Astrocyte of the spinal cord (primary cell): Measurements from ENCODE around the gene NRGN.

Experiments
- DNase-seq: peaks from one replicate; pipeline ENCODE4 v3.0.0; 2011; ENCODE audit warnings: low read depth, low spot score
- H3K4me3 ChIP-seq: 2 replicates; pipeline ENCODE4 v1.5.1; 2011; ENCODE audit warnings: low read depth, mild to moderate bottlenecking, low read length, moderate library complexity
- CTCF ChIP-seq: IDR thresholded peaks from 2 replicates; pipeline ENCODE4 v1.5.1; 2012; ENCODE audit warnings: low read depth, mild to moderate bottlenecking, low read length, inconsistent platforms
- in situ Hi-C: cut with HindIII; loops from 2 replicates; pipeline ENCODE4 v1.10.0; 2017; ENCODE audit warnings: low sequenced_read_pairs

The NRGN gene

DNA sequence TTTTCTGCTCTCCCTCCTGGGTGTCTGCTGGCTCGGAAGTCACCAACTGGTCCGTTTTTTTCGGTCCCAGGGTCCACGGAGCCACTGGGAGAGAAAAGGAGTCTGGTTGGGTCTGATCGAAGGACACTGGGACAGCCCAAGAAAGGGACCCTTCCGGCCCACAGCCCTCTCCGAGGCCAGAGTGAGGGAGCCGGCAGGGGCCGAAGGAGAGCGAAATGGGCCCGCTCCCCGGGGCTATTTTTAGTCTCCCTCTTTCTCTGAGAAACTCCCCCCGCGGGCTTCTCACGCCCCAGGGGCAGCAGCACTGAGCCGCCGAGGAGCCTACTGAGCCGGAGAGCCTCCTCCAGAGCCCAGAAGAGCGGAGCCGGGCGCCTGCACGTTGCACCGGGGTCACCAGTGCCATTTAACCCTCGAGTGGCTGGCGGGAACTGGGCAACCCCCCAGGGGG is 20.5 kb downstream of the NRGN start:
- no peak overlapping the region for H3K4me3 ChIP-seq
- no peak for TF ChIP-seq CTCF
- no peak for DNase-seq
- in situ Hi-C loops: no loop called here

GRCh38 chr11:124760806-124761205 is 21.1 kb downstream of the NRGN start:
- DNase-seq: no peak
- in situ Hi-C loops: no loop called here
- no peak for TF ChIP-seq CTCF
- H3K4me3 ChIP-seq: no peak overlapping the region

DNA sequence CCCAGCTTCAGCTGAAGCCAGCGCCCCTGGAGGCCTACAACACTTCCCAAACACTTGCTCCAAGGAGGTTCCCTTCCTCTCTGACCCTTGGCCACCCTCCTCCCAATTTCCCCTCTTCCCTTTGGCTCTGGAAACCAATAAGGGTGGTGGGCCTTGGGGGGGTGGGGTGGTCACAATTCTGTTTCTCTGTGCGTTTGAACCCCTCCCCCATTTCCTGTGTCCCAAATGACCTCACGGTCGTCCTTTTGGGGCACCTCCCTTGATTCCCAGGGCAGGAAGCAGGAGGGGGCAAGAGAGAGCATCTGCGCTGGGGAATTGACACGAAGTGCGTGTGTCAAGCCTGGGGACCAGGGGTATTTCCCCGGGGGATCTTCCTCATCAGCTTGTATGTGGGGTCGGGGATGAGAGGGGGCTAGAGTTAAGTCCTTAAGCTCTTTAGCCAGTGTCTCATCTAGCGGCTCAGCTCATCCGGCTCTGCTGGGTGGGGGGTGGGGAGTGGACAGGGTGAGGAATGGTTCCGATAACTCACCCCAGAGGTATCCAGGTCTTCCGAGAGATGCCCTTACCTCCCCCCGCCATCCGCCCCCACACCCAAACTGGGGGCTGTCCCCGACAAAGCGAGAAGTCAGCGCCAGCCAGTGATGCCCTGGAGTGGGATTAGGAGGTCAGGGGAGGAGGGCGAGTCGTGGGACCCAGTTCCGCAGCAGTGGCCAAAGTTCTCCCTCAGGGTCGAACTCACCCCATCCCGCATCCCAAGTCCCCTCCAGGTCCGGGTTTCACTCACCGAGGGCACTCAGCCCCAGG is 21.8 kb downstream of the NRGN start:
- DNase-seq: no peak
- TF ChIP-seq CTCF: no peak
- H3K4me3 ChIP-seq: no peak overlapping the region
- in situ Hi-C loops: no loop called here

DNA sequence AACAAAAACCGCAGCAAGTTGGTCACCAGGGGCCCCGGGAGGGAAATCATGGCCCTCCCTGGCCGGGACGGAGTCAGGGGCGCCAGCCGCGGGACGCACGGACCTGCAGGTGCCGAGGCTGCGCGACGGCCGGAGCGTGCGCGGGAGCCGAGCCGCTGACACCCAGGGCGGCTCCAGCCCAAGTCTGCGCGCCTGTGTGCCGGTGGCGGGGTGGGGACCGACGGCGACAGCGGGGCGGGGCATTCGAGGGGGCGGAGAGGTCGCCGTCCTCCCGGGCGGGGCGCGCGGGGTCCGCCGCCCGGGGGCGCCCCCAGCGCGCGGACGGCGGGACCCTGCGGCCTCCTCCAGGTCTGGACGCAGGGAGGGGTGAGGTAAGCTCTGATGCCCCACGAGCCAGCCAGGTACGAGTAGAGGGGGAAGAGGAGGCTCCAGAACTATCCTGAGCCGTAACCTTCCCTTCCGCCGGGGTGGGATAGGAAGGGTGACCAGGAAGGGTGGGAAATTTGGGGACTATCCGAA is 22.4 kb downstream of the NRGN start, which contains the start of gene ESAM:
Gene ESAM (minus strand): TSS at position 186 of the 519 bp plus-strand sequence. CDS start 136 bp downstream, at position 50.
- H3K4me3 ChIP-seq: peak within 1 kb of the TSS; percentile 32
- TF ChIP-seq CTCF: no peak
- in situ Hi-C loops: no loop called here
- DNase-seq: no peak

GRCh38 chr11:124762624-124763155 is 22.9 kb downstream of the NRGN start:
- peak overlapping the region; percentile 32 for H3K4me3 ChIP-seq
- no peak for DNase-seq
- in situ Hi-C loops: no loop called here
- TF ChIP-seq CTCF: no peak

GRCh38 chr11:124763156-124763947 is 23.6 kb downstream of the NRGN start:
- H3K4me3 ChIP-seq: peak overlapping the region; percentile 32
- in situ Hi-C loops: no loop called here
- peak; percentile 85 for TF ChIP-seq CTCF
- DNase-seq: peak; percentile 75
